ENCODE data around the gene SNTG2. TPM values are rescaled to one million over a fixed set of nuclear protein-coding genes. Genes with fewer than 3 reads are reported as not detected.

The SNTG2 gene
- total and polyA plus RNA-seq, 2 donors (not counting 3 experiments of a cell fraction or from before 2014, with no cell fraction given) = not detected

DNA sequence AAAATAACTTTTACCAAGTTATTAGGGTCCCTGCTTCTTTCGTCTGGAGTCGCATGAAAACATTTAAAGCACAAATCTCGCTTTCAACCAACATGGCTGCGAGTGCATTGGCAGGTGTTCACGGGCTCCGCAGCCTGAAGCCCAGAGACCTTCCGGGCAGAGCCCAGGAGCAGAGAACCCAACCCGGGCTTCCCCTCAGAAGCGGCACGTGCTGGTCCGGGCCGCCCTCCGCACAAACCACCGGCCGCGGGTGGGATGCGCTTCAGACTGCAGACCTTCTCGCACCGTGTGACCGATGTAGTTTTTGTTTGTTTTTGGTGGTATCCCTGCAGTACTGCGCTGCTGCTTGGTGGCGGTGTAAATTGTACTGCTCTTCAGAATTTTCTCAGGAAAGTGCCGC lies 357.0 kb downstream of the SNTG2 start:
- Histone ChIP-seq H2AFZ (ENCODE audit: low read depth, low read length) (no peak overlapping the region), H3K27ac (ENCODE audit: insufficient read depth, low read depth, low read length) (no peak overlapping the region), H3K9me3 (replicated peaks; ENCODE audit: control insufficient read depth, insufficient read depth, low read length) (peaks cover 2% of the 10 kb centered on the region), H3K36me3 (ENCODE audit: control insufficient read depth in 2 of 2, extremely low read depth in 1 of 2, insufficient read depth in 2 of 2, low read length in 2 of 2) (no peaks in the 10 kb centered on the region), H3K79me2 (ENCODE audit: control insufficient read depth, insufficient read depth, low read length) (no peaks in the 10 kb centered on the region), H3K4me3 (replicated peaks in 1 of 3; ENCODE audit: insufficient read depth in 1 of 3, low read depth in 1 of 3, low read length in 3 of 3) (no peak overlapping the region), H3K9ac (replicated peaks; ENCODE audit: extremely low read depth, insufficient read depth, low read length) (no peak overlapping the region), H3K4me1 (ENCODE audit: control insufficient read depth, extremely low read depth, insufficient read depth, low read length) (no peaks in the 10 kb centered on the region), H3K27me3 (ENCODE audit: control insufficient read depth in 2 of 2, insufficient read depth in 2 of 2, low read length in 2 of 2) (no peaks in the 10 kb centered on the region), H3K4me2 (ENCODE audit: insufficient read depth, low read length) (no peak overlapping the region), H3K9me1 (replicated peaks; ENCODE audit: control insufficient read depth, extremely low read depth, insufficient read depth, low read length) (no peaks in the 10 kb centered on the region), H4K20me1 (replicated peaks; ENCODE audit: control insufficient read depth, extremely low read depth, insufficient read depth, low read length) (no peaks in the 10 kb centered on the region)
- no TSS peak for BruUV-seq (replicated peaks)
- no peak for FAIRE-seq
- TF ChIP-seq EZH2 (IDR thresholded peaks at IDR 0.05; ENCODE audit: borderline replicate concordance, low read depth, low read length, severe bottlenecking) (no peak), JUN (IDR thresholded peaks at IDR 0.05; ENCODE audit: borderline replicate concordance, insufficient read depth, insufficient read length, low read depth) (no peak), POLR2AphosphoS5 (IDR thresholded peaks at IDR 0.05; ENCODE audit: insufficient read depth, low read depth, low read length) (no peak), GATA2 (IDR thresholded peaks at IDR 0.05; ENCODE audit: insufficient read depth, insufficient read length, low read depth, low read length) (no peak), MYC (IDR thresholded peaks at IDR 0.05; ENCODE audit: low read depth, low read length) (no peak), FOS (IDR thresholded peaks at IDR 0.05; ENCODE audit: borderline replicate concordance, insufficient read depth, low read length) (no peak), POLR2A (IDR thresholded peaks at IDR 0.05; ENCODE audit: low read depth, low read length) (no peak)
- TF ChIP-seq, protein P1, sequence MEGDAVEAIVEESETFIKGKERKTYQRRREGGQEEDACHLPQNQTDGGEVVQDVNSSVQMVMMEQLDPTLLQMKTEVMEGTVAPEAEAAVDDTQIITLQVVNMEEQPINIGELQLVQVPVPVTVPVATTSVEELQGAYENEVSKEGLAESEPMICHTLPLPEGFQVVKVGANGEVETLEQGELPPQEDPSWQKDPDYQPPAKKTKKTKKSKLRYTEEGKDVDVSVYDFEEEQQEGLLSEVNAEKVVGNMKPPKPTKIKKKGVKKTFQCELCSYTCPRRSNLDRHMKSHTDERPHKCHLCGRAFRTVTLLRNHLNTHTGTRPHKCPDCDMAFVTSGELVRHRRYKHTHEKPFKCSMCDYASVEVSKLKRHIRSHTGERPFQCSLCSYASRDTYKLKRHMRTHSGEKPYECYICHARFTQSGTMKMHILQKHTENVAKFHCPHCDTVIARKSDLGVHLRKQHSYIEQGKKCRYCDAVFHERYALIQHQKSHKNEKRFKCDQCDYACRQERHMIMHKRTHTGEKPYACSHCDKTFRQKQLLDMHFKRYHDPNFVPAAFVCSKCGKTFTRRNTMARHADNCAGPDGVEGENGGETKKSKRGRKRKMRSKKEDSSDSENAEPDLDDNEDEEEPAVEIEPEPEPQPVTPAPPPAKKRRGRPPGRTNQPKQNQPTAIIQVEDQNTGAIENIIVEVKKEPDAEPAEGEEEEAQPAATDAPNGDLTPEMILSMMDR (IDR thresholded peaks at IDR 0.05; ENCODE audit: extremely low read depth in 1 of 2, insufficient read depth in 1 of 2, low read depth in 1 of 2, low read length in 2 of 2) = no peak
- TF ChIP-seq, protein P2, sequence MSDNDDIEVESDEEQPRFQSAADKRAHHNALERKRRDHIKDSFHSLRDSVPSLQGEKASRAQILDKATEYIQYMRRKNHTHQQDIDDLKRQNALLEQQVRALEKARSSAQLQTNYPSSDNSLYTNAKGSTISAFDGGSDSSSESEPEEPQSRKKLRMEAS (IDR thresholded peaks at IDR 0.05; ENCODE audit: insufficient read depth, insufficient read length) = no peak
- CTCF ChIA-PET = no interaction called here
- intact Hi-C loops (cut with micrococcal nuclease) = no loop called here
- no peak for DNase-seq (ENCODE audit: low read depth, low spot score)
- POLR2A ChIA-PET = no interaction called here
- dilution Hi-C loops (cut with MboI; ENCODE audit: extremely low pct_ligation_motif_present, low sequenced_read_pairs) = no loop called here
